OCI-LY1 (cell line): ENCODE measurements around the gene SERPINB13.

ENCODE experiments used
- H2AFZ ChIP-seq: fragments of 200-600 bp; sonication (generic), shearing (Covaris generic); 2 replicates; pipeline ENCODE4 v1.6.0; 2014; ENCODE audit warnings: antibody characterized with exemption, mild to moderate bottlenecking, low read length
- H3F3A ChIP-seq: fragments of 200-600 bp; sonication (generic), shearing (Covaris generic); 2 replicates; pipeline ENCODE4 v1.6.0; 2014; ENCODE audit warnings: mild to moderate bottlenecking, antibody characterized with exemption, low read length, moderate library complexity; ENCODE audit not compliant: insufficient read depth
- H3K27ac ChIP-seq: fragments of 200-600 bp; sonication (generic); 2 replicates; pipeline ENCODE4 v1.5.1; 2014; ENCODE audit warnings: low read length, mixed run types, mild to moderate bottlenecking, low read depth; ENCODE audit not compliant: poor library complexity, severe bottlenecking
- H3K27me3 ChIP-seq: fragments of 200-600 bp; sonication (generic); 2 replicates; pipeline ENCODE4 v1.6.0; 2014; ENCODE audit warnings: antibody characterized with exemption, mild to moderate bottlenecking, low read length, moderate library complexity; ENCODE audit not compliant: insufficient read depth
- H3K36me3 ChIP-seq: fragments of 200-600 bp; sonication (generic); 2 replicates; pipeline ENCODE4 v1.6.1; 2014; ENCODE audit warnings: mild to moderate bottlenecking, antibody characterized with exemption, low read length, moderate library complexity, mixed read lengths; ENCODE audit not compliant: insufficient read depth
- H3K4me1 ChIP-seq: fragments of 200-600 bp; sonication (generic); 2 replicates; pipeline ENCODE4 v1.5.1; 2014; ENCODE audit warnings: mild to moderate bottlenecking, low read length, moderate library complexity; ENCODE audit not compliant: insufficient read depth, severe bottlenecking
- H3K4me2 ChIP-seq: fragments of 200-600 bp; sonication (generic), shearing (Covaris generic); 2 replicates; pipeline ENCODE4 v1.6.1; 2014; ENCODE audit warnings: low read length
- H3K4me3 ChIP-seq: fragments of 200-600 bp; sonication (generic); 2 replicates; pipeline ENCODE4 v1.5.1; 2014; ENCODE audit warnings: low read length, low read depth, mild to moderate bottlenecking, mixed read lengths; ENCODE audit not compliant: poor library complexity, severe bottlenecking
- H3K79me2 ChIP-seq: fragments of 200-600 bp; shearing (Covaris generic); 2 replicates; pipeline ENCODE4 v1.6.1; 2016; ENCODE audit warnings: mixed run types, low read length, mixed read lengths; ENCODE audit not compliant: insufficient read depth
- H3K9ac ChIP-seq: fragments of 200-600 bp; sonication (generic), shearing (Covaris generic); 2 replicates; pipeline ENCODE4 v1.6.1; 2014; ENCODE audit warnings: mild to moderate bottlenecking, low read length, mixed read lengths
- H3K9me2 ChIP-seq: fragments of 200-600 bp; sonication (generic), shearing (Covaris generic); 2 replicates; pipeline ENCODE4 v1.6.1; 2014; ENCODE audit warnings: low read depth, mild to moderate bottlenecking, low read length, mixed read lengths
- H3K9me3 ChIP-seq: fragments of 200-600 bp; shearing (Covaris generic); 2 replicates; pipeline ENCODE4 v1.6.1; 2014; ENCODE audit warnings: low read length, mixed read lengths
- H4K20me1 ChIP-seq: fragments of 200-600 bp; sonication (generic), shearing (Covaris generic); 2 replicates; pipeline ENCODE4 v1.6.0; 2016; ENCODE audit warnings: mild to moderate bottlenecking, low read length; ENCODE audit not compliant: insufficient read depth
- CTCF ChIP-seq: fragments of 200-600 bp; sonication (generic), shearing (Covaris generic); IDR thresholded peaks from 2 replicates; pipeline ENCODE4 v1.5.1; 2017; ENCODE audit warnings: mild to moderate bottlenecking, antibody characterized with exemption, low read length, moderate library complexity, mixed read lengths
- EZH2 ChIP-seq: fragments of 200-600 bp; sonication (generic), shearing (Covaris generic); IDR thresholded peaks from 2 replicates; pipeline ENCODE4 v1.8.0; 2017; ENCODE audit warnings: borderline replicate concordance, mixed run types, mild to moderate bottlenecking, antibody characterized with exemption, low read length, moderate library complexity, mixed read lengths

SERPINB13 gene

GRCh38 chr18:63585988-63586387, 1.2 kb upstream of the SERPINB13 start:
- Histone ChIP-seq H3K4me3 (no peak overlapping the region), H4K20me1 (no peaks in the 10 kb centered on the region), H3K4me2 (no peak overlapping the region), H3K9me3 (no peaks in the 10 kb centered on the region), H3K27ac (no peak overlapping the region), H3F3A (no peaks in the 10 kb centered on the region), H3K36me3 (no peaks in the 10 kb centered on the region), H3K9me2 (no peaks in the 10 kb centered on the region), H3K9ac (no peak overlapping the region), H3K79me2 (no peaks in the 10 kb centered on the region), H3K4me1 (no peaks in the 10 kb centered on the region), H3K27me3 (no peaks in the 10 kb centered on the region), H2AFZ (no peak overlapping the region)
- TF ChIP-seq CTCF (no peak), EZH2 (no peak)

- Histone ChIP-seq H3K9ac (no peak overlapping the region), H3K36me3 (no peaks in the 10 kb centered on the region), H2AFZ (no peak overlapping the region), H3K9me2 (no peaks in the 10 kb centered on the region), H3F3A (no peaks in the 10 kb centered on the region), H3K4me2 (no peak overlapping the region), H3K4me1 (no peaks in the 10 kb centered on the region), H3K9me3 (no peaks in the 10 kb centered on the region), H3K27ac (no peak overlapping the region), H4K20me1 (no peaks in the 10 kb centered on the region), H3K79me2 (no peaks in the 10 kb centered on the region), H3K4me3 (no peak overlapping the region), H3K27me3 (no peaks in the 10 kb centered on the region)
- TF ChIP-seq CTCF = no peak
- no peak for TF ChIP-seq EZH2
Observed at GRCh38 chr18:63586431-63586830, 712 bp upstream of the SERPINB13 start.

- no peak overlapping the region for H3K27ac ChIP-seq
- no peaks in the 10 kb centered on the region for H3K36me3 ChIP-seq
- H3K9me2 ChIP-seq = no peaks in the 10 kb centered on the region
- H3K27me3 ChIP-seq = no peaks in the 10 kb centered on the region
- no peaks in the 10 kb centered on the region for H3K9me3 ChIP-seq
- H3F3A ChIP-seq = no peaks in the 10 kb centered on the region
- no peaks in the 10 kb centered on the region for H3K79me2 ChIP-seq
- no peak overlapping the region for H3K4me3 ChIP-seq
- H4K20me1 ChIP-seq = no peaks in the 10 kb centered on the region
- TF ChIP-seq CTCF = no peak
- no peak overlapping the region for H3K4me2 ChIP-seq
- H3K4me1 ChIP-seq = no peaks in the 10 kb centered on the region
- no peak overlapping the region for H3K9ac ChIP-seq
- H2AFZ ChIP-seq = no peak overlapping the region
Observed at GRCh38 chr18:63588909-63589308, 1.8 kb downstream of the SERPINB13 start.
